Body of pancreas (tissue), 4 donors: Measurements from ENCODE around the gene P2RY4. TPM values are rescaled to one million over a fixed set of nuclear protein-coding genes. Genes with fewer than 3 reads are reported as not detected.
"Not testable (repeated sequence)": the region's sequence is repeated elsewhere in the genome, so short reads cannot be mapped to it uniquely, and the experiment has no call there.

Experiments
- ATAC-seq: fragments of 150-250 bp; one replicate; pipeline ENCODE4 v1.9.1; 2016
- DNase-seq, 4 donors: peaks; one replicate each; pipeline ENCODE4 v3.0.0-alpha.2; 2019
- H3K27ac ChIP-seq, 4 donors: fragments of 200-600 bp; sonication (generic); 1 replicate in 3 of 4; 2 replicates in 1 of 4; pipeline versions ENCODE4 v1.5.1 to v1.6.1; 2016 to 2019; ENCODE audit warnings: mild to moderate bottlenecking in 1 of 4, mixed read lengths in 1 of 4, moderate library complexity in 1 of 4
- H3K27me3 ChIP-seq, 2 donors: fragments of 200-600 bp; sonication (generic); one replicate each; pipeline ENCODE4 v1.6.0; 2016; ENCODE audit warnings: mild to moderate bottlenecking in 1 of 2
- H3K36me3 ChIP-seq, 2 donors: fragments of 200-600 bp; sonication (generic); replicated peaks in 1 of 2; 2 replicates each; pipeline ENCODE4 v1.5.1; 2016; ENCODE audit warnings: low read depth in 2 of 2; ENCODE audit not compliant: insufficient read depth in 1 of 2
- H3K4me1 ChIP-seq: fragments of 200-600 bp; sonication (generic); one replicate; pipeline ENCODE4 v1.6.0; 2016
- H3K4me3 ChIP-seq, 2 donors: fragments of 200-600 bp; sonication (generic); 1 replicate in 1 of 2; 2 replicates in 1 of 2; pipeline ENCODE4 v1.5.1; 2016 to 2019
- H3K9me3 ChIP-seq, 3 donors: fragments of 200-600 bp; sonication (generic); 1 replicate in 2 of 3; 2 replicates in 1 of 3; pipeline ENCODE4 v1.5.1; 2016
- POLR2A ChIP-seq, 3 donors: fragments of 450-650 bp; IDR thresholded peaks; one replicate each; pipeline ENCODE4 v1.6.1; 2016; ENCODE audit warnings: antibody characterized with exemption in 3 of 3, mild to moderate bottlenecking in 2 of 3
- WGBS, 2 donors: methylation state at CpG; one replicate each; pipeline ENCODE4 v1.1.5; 2017; 5-methylcytosine and 5-hydroxymethylcytosine counted together
- intact Hi-C: fragments of 100-400 bp; cut with DNase I; formaldehyde crosslinking; loops from one replicate; pipeline ENCODE4 v1.15.1; 2023
- total RNA-seq, 2 donors: library from RNA; depleted of rRNA; stranded (reverse); fragments of >200 nt; gene quantifications; one replicate each; pipeline ENCODE4 v1.1.0, GENCODE V29; 2016
- TF ChIP-seq, protein P1 (sequence below), 7 experiments: fragments of 450-650 bp in 4 of 7; fragments of 200-600 bp in 3 of 7; sonication (generic) in 3 of 7; IDR thresholded peaks; one replicate each; pipeline ENCODE4 v1.5.1; 2016 to 2019; ENCODE audit warnings: antibody characterized with exemption in 7 of 7

P2RY4 gene
- total RNA-seq, 2 donors from 2014 or later = 1.3 TPM; not detected in 1

DNA sequence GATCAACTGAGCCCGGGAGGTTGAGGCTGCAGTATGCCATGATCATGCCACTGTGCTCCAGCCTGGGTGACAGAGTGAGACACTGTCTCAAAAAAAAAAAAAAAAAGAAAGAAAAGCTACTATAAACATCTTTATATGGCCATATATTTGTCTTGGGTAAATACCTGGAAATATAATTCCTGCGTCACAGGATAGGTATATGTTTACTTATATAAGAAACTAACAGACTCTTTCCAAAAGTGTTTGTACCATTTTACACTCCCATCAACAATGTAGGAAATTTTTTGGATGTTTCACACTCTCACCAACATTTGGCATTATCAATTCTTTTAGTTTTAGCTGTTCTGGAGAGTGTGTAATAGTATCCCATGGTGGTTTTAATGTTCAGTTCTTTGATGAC, 12.8 kb downstream of the P2RY4 start:
- no peak for ATAC-seq
- WGBS, 2 donors = 90 to 91% methylated on average over 2 of the region's 2 CpGs
- H3K27ac ChIP-seq = no peak overlapping the region

DNA sequence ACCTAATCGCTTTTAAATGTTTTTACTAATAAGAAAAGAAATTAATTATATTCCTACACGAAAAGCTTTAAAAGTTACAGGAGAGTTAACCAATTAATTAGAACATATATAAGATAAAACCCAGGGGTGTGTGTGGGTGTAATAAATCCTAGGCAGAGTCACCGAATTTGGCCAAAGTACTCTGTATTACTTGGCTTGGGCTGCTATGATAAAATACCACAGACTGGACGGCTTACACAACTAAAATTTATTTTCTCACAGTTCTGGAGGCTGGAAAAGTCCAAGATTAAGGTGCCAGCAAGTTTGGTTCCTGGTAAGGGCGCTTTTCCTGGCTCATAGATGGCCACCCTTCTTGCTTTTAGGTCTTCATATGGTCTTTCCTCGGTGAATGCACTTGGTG, 15.1 kb downstream of the P2RY4 start:
- no peak for TF ChIP-seq POLR2A (IDR thresholded peaks at IDR 0.05)
- TF ChIP-seq, protein P1, sequence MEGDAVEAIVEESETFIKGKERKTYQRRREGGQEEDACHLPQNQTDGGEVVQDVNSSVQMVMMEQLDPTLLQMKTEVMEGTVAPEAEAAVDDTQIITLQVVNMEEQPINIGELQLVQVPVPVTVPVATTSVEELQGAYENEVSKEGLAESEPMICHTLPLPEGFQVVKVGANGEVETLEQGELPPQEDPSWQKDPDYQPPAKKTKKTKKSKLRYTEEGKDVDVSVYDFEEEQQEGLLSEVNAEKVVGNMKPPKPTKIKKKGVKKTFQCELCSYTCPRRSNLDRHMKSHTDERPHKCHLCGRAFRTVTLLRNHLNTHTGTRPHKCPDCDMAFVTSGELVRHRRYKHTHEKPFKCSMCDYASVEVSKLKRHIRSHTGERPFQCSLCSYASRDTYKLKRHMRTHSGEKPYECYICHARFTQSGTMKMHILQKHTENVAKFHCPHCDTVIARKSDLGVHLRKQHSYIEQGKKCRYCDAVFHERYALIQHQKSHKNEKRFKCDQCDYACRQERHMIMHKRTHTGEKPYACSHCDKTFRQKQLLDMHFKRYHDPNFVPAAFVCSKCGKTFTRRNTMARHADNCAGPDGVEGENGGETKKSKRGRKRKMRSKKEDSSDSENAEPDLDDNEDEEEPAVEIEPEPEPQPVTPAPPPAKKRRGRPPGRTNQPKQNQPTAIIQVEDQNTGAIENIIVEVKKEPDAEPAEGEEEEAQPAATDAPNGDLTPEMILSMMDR (IDR thresholded peaks at IDR 0.05) = no peak
- intact Hi-C loops = no loop called here
- ATAC-seq (no peak), DNase-seq (no peak)
- 79 to 80% methylated on average over 5 to 6 of the region's 6 CpGs for WGBS, 2 donors
- H3K27ac ChIP-seq = no peak overlapping the region
- no peaks in the 10 kb centered on the region for H3K4me1 ChIP-seq
- no peaks in the 10 kb centered on the region for H3K27me3 ChIP-seq
- no peaks in the 10 kb centered on the region for H3K9me3 ChIP-seq
- H3K4me3 ChIP-seq = no peak overlapping the region
- H3K36me3 ChIP-seq = no peaks in the 10 kb centered on the region

More for the DNA sequence above, 12.8 kb downstream of the P2RY4 start:
- no peak for TF ChIP-seq POLR2A (IDR thresholded peaks at IDR 0.05)
- TF ChIP-seq, protein P1 (IDR thresholded peaks at IDR 0.05) = no peak
- no peak for DNase-seq
- no peak overlapping the region for H3K4me3 ChIP-seq
- H3K36me3 ChIP-seq = no peaks in the 10 kb centered on the region
- no peaks in the 10 kb centered on the region for H3K27me3 ChIP-seq
- no peaks in the 10 kb centered on the region for H3K9me3 ChIP-seq
- H3K4me1 ChIP-seq = no peaks in the 10 kb centered on the region
- intact Hi-C loops = no loop called here

DNA sequence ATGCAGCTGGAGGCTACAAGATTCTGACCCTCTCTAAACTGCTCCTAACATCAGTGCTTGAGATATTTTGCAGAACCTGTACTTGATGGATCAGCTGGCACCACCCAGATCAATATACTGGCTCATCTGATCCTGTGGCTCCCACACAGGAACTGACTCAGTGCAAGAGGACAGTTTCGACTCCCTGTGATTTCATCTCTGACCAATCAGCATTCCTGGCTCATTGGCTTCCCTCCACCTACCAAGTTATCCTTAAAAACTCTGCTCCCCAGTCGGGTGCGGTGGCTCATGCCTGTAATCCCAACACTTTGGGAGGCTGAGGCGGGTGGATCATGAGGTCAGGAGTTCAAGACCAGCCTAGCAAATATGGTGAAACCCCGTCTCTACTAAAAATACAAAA, 16.4 kb downstream of the P2RY4 start:
- H3K4me1 ChIP-seq, DNase-seq, H3K27ac ChIP-seq, H3K9me3 ChIP-seq, H3K27me3 ChIP-seq, intact Hi-C loops, H3K4me3 ChIP-seq, ATAC-seq, H3K36me3 ChIP-seq: not testable (repeated sequence)
- WGBS, 2 donors = 71 to 76% methylated on average over 3 to 5 of the region's 5 CpGs

DNA sequence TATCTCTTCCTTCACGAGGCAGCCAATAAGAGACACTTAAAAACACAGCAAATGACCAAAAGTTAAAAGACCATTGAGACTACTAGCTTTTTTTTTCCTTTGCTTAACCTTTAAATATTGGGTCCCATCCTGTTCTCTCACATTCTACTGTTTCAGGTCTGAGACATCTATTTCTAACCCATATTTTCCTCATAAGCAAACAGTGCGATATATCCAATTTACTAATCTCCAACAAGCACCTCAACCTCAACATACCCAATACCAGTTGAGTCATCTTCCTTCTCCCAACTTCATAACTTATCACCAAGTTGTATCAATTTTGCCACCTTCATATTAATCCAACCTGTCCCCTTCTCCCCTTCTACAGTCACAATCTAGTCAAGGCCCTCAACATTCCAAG, 18.5 kb downstream of the P2RY4 start:
- DNase-seq (no peak), ATAC-seq (no peak)
- WGBS, 2 donors = 81 to 84% methylated on average over 2 of the region's 2 CpGs
- intact Hi-C loops = no loop called here
- H3K27me3 ChIP-seq = no peaks in the 10 kb centered on the region
- no peaks in the 10 kb centered on the region for H3K9me3 ChIP-seq
- TF ChIP-seq POLR2A (IDR thresholded peaks at IDR 0.05) = no peak
- TF ChIP-seq, protein P1 (IDR thresholded peaks at IDR 0.05) = no peak
- no peaks in the 10 kb centered on the region for H3K36me3 ChIP-seq
- H3K27ac ChIP-seq = no peak overlapping the region
- H3K4me1 ChIP-seq = no peaks in the 10 kb centered on the region
- no peak overlapping the region for H3K4me3 ChIP-seq

DNA sequence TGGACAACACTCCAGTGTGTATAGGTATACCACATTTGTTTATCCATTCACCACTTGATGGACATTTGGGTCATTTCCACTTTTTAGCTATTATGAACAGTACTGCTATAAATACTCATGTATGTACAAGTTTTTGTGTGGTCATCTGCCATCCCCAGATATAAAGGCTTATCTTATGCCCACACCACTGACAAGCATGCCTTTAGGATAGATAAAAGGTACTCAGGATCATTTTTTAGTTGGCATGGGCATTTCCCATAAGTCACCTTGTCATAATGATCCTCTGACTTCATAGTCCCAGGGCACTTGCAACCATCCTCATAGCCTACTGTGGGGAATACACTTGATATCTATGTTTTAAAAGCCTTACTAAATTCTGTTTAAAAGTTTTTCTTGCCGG, 19.3 kb downstream of the P2RY4 start:
- no peak overlapping the region for H3K27ac ChIP-seq
- TF ChIP-seq POLR2A (IDR thresholded peaks at IDR 0.05) = no peak
- TF ChIP-seq, protein P1 (IDR thresholded peaks at IDR 0.05) = no peak
- DNase-seq (no peak), ATAC-seq (no peak)
- WGBS, 2 donors = 100% methylated on average over 1 of the region's 1 CpG; no CpG with 5 or more reads in 1 of the 2 donors
- intact Hi-C loops = no loop called here
- H3K4me3 ChIP-seq = no peak overlapping the region
- no peaks in the 10 kb centered on the region for H3K27me3 ChIP-seq
- no peaks in the 10 kb centered on the region for H3K9me3 ChIP-seq
- no peaks in the 10 kb centered on the region for H3K36me3 ChIP-seq
- no peaks in the 10 kb centered on the region for H3K4me1 ChIP-seq
